Stimulated activated CD8-positive, alpha-beta memory T cell treated with anti-CD3 and anti-CD28 coated beads, Interleukin-4, amount 100 ng/mL, for 48 hours (primary cell): Measurements from ENCODE around the gene GDPD3.
"Not testable (repeated sequence)": the region's sequence is repeated elsewhere in the genome, so short reads cannot be mapped to it uniquely, and the experiment has no call there.

ENCODE experiments used
- DNase-seq: peaks from one replicate; pipeline ENCODE4 v3.0.0-alpha.2; 2020

GDPD3 gene

GRCh38 chr16:30113031-30113710, at the start of gene GDPD3:
GDPD3 (minus strand) TSS chr16:30113537; CDS start chr16:30113478, 59 bp downstream.
- no peak for DNase-seq

GRCh38 chr16:30157214-30157613, 43.9 kb upstream of the GDPD3 start:
- no peak for DNase-seq

- no peak for DNase-seq
Observed at GRCh38 chr16:30155188-30155587, 41.9 kb upstream of the GDPD3 start.

GRCh38 chr16:30152517-30152916, 39.2 kb upstream of the GDPD3 start:
- no peak for DNase-seq

- DNase-seq = no peak
Observed at GRCh38 chr16:30151091-30151490, 37.8 kb upstream of the GDPD3 start.

- DNase-seq = no peak
Observed at GRCh38 chr16:30149250-30149930, 36.1 kb upstream of the GDPD3 start.

- DNase-seq = no peak
Observed at GRCh38 chr16:30147843-30148510, 34.6 kb upstream of the GDPD3 start.

GRCh38 chr16:30145657-30146056, 32.3 kb upstream of the GDPD3 start:
- no peak for DNase-seq

GRCh38 chr16:30144917-30145316, 31.6 kb upstream of the GDPD3 start:
- no peak for DNase-seq

GRCh38 chr16:30144017-30144416, 30.7 kb upstream of the GDPD3 start:
- DNase-seq = no peak

GRCh38 chr16:30143347-30143702, 30.0 kb upstream of the GDPD3 start:
- DNase-seq = no peak

- no peak for DNase-seq
Observed at GRCh38 chr16:30142672-30143346, 29.5 kb upstream of the GDPD3 start.

GRCh38 chr16:30141750-30142149, 28.4 kb upstream of the GDPD3 start:
- no peak for DNase-seq

GRCh38 chr16:30139583-30140481, 26.5 kb upstream of the GDPD3 start:
- DNase-seq = no peak

- DNase-seq = no peak
Observed at GRCh38 chr16:30137897-30138296, 24.6 kb upstream of the GDPD3 start.

GRCh38 chr16:30136971-30137605, 23.8 kb upstream of the GDPD3 start:
- no peak for DNase-seq

- no peak for DNase-seq
Observed at GRCh38 chr16:30132591-30132990, 19.3 kb upstream of the GDPD3 start.

GRCh38 chr16:30131869-30132475, 18.6 kb upstream of the GDPD3 start:
- no peak for DNase-seq

GRCh38 chr16:30127993-30128392, 14.7 kb upstream of the GDPD3 start:
- no peak for DNase-seq

- not testable (repeated sequence) for DNase-seq
Observed at GRCh38 chr16:30125690-30126089, 12.4 kb upstream of the GDPD3 start.

- DNase-seq = no peak
Observed at GRCh38 chr16:30124985-30125379, 11.6 kb upstream of the GDPD3 start.
